ENCODE measurements around the gene ZNF385B.

GRCh38 chr2:179521944-179522343 lies 339.5 kb downstream of the ZNF385B start:
- TF ChIP-seq POLR2A (IDR thresholded peaks at IDR 0.05) = no peak
- TF ChIP-seq CTCF (IDR thresholded peaks at IDR 0.05) = no peak

Data from stomach (tissue), 4 donors.